HEK293 (cell line): ENCODE data around the gene PPP2R3C.

Experiments used
- ATF2 ChIP-seq: fragments of 450-650 bp; formaldehyde crosslinking; IDR thresholded peaks from 2 replicates; pipeline ENCODE4 v1.5.1; 2016; ENCODE audit warnings: missing biosample characterization, missing genetic modification characterization, low read depth
- KLF10 ChIP-seq: fragments of 450-650 bp; IDR thresholded peaks from 2 replicates; pipeline ENCODE4 v1.5.1; 2018; ENCODE audit warnings: missing biosample characterization, mild to moderate bottlenecking, missing genetic modification characterization
- KLF17 ChIP-seq: fragments of 450-650 bp; formaldehyde crosslinking; IDR thresholded peaks from 2 replicates; pipeline ENCODE4 v1.5.1; 2016; ENCODE audit warnings: missing biosample characterization, missing genetic modification characterization
- KLF7 ChIP-seq: fragments of 450-650 bp; formaldehyde crosslinking; IDR thresholded peaks from 2 replicates; pipeline ENCODE4 v1.5.1; 2016; ENCODE audit warnings: missing biosample characterization, missing genetic modification characterization, borderline replicate concordance
- MZF1 ChIP-seq: fragments of 450-650 bp; formaldehyde crosslinking; IDR thresholded peaks from 2 replicates; pipeline ENCODE4 v1.5.1; 2017; ENCODE audit warnings: missing biosample characterization, missing genetic modification characterization, borderline replicate concordance
- OSR2 ChIP-seq: fragments of 450-650 bp; formaldehyde crosslinking; IDR thresholded peaks from 2 replicates; pipeline ENCODE4 v1.5.1; 2016; ENCODE audit warnings: missing biosample characterization, missing genetic modification characterization
- OVOL3 ChIP-seq: fragments of 450-650 bp; formaldehyde crosslinking; IDR thresholded peaks from 2 replicates; pipeline ENCODE4 v1.5.1; 2016; ENCODE audit warnings: missing biosample characterization, missing genetic modification characterization
- PRDM10 ChIP-seq: fragments of 450-650 bp; formaldehyde crosslinking; IDR thresholded peaks from 2 replicates; pipeline ENCODE4 v1.5.1; 2016; ENCODE audit warnings: missing biosample characterization, missing genetic modification characterization
- ZBTB10 ChIP-seq: fragments of 450-650 bp; formaldehyde crosslinking; IDR thresholded peaks from 2 replicates; pipeline ENCODE4 v1.5.1; 2016; ENCODE audit warnings: missing biosample characterization, missing genetic modification characterization
- ZBTB11 ChIP-seq: fragments of 450-650 bp; formaldehyde crosslinking; conservative IDR thresholded peaks from 2 replicates; pipeline ENCODE4 v1.5.1; 2016; ENCODE audit warnings: low read depth, missing biosample characterization, missing genetic modification characterization
- ZBTB21 ChIP-seq: fragments of 450-650 bp; formaldehyde crosslinking; IDR thresholded peaks from 2 replicates; pipeline ENCODE4 v1.5.1; 2017; ENCODE audit warnings: missing biosample characterization, missing genetic modification characterization
- ZFP69B ChIP-seq: fragments of 450-650 bp; formaldehyde crosslinking; IDR thresholded peaks from 2 replicates; pipeline ENCODE4 v1.5.1; 2016; ENCODE audit warnings: missing biosample characterization, missing genetic modification characterization
- ZNF146 ChIP-seq: fragments of 450-650 bp; formaldehyde crosslinking; IDR thresholded peaks from 2 replicates; pipeline ENCODE4 v1.5.1; 2016; ENCODE audit warnings: missing biosample characterization, missing genetic modification characterization
- ZNF24 ChIP-seq: fragments of 450-650 bp; formaldehyde crosslinking; IDR thresholded peaks from 2 replicates; pipeline ENCODE4 v1.5.1; 2016; ENCODE audit warnings: missing biosample characterization, missing genetic modification characterization
- ZNF324 ChIP-seq: fragments of 450-650 bp; formaldehyde crosslinking; IDR thresholded peaks from 2 replicates; pipeline ENCODE4 v1.5.1; 2016; ENCODE audit warnings: missing biosample characterization, missing genetic modification characterization
- ZNF510 ChIP-seq: fragments of 450-650 bp; formaldehyde crosslinking; IDR thresholded peaks from 2 replicates; pipeline ENCODE4 v1.5.1; 2018; ENCODE audit warnings: mild to moderate bottlenecking, missing genetic modification characterization, missing biosample characterization; ENCODE audit not compliant: insufficient replicate concordance
- ZNF600 ChIP-seq: fragments of 450-650 bp; formaldehyde crosslinking; IDR thresholded peaks from 2 replicates; pipeline ENCODE4 v1.5.1; 2016; ENCODE audit warnings: missing biosample characterization, missing genetic modification characterization
- ZNF624 ChIP-seq: fragments of 450-650 bp; formaldehyde crosslinking; IDR thresholded peaks from 2 replicates; pipeline ENCODE4 v1.5.1; 2017; ENCODE audit warnings: missing biosample characterization, missing genetic modification characterization
- ZNF629 ChIP-seq: fragments of 450-650 bp; formaldehyde crosslinking; IDR thresholded peaks from 2 replicates; pipeline ENCODE4 v1.5.1; 2017; ENCODE audit warnings: missing biosample characterization, missing genetic modification characterization
- ZNF707 ChIP-seq: fragments of 450-650 bp; formaldehyde crosslinking; IDR thresholded peaks from 2 replicates; pipeline ENCODE4 v1.5.1; 2016; ENCODE audit warnings: missing biosample characterization, missing genetic modification characterization
- ZNF76 ChIP-seq: fragments of 450-650 bp; formaldehyde crosslinking; IDR thresholded peaks from 2 replicates; pipeline ENCODE4; 2016; ENCODE audit warnings: low read depth, missing biosample characterization, missing genetic modification characterization, borderline replicate concordance
- ZSCAN16 ChIP-seq: fragments of 450-650 bp; formaldehyde crosslinking; IDR thresholded peaks from 2 replicates; pipeline ENCODE4 v1.5.1; 2016; ENCODE audit warnings: missing biosample characterization, missing genetic modification characterization
- ZSCAN30 ChIP-seq: fragments of 450-650 bp; IDR thresholded peaks from 2 replicates; pipeline ENCODE4 v1.5.1; 2018; ENCODE audit warnings: missing biosample characterization, mild to moderate bottlenecking, missing genetic modification characterization, moderate library complexity
- ZSCAN5A ChIP-seq: fragments of 450-650 bp; formaldehyde crosslinking; IDR thresholded peaks from 2 replicates; pipeline ENCODE4 v1.5.1; 2016; ENCODE audit warnings: missing biosample characterization, missing genetic modification characterization

PPP2R3C gene

GRCh38 chr14:35121887-35122695 is at the start of gene PPP2R3C, which contains the start of gene PRORP (continued):
- TF ChIP-seq ZNF146 (tag by site-specific recombination) (peak; percentile 53; the same call in 1 of the 2 replicates), ZBTB11 (tag by site-specific recombination) (peak; percentile 98), ZNF324 (tag by site-specific recombination) (peak; percentile 70; the same call in 1 of the 2 replicates), ZSCAN30 (tag by site-specific recombination) (peak; percentile 56; the same call in 1 of the 2 replicates), ZNF24 (peak; percentile 90), ZNF76 (tag by site-specific recombination) (peak; percentile 92), ZNF629 (tag by site-specific recombination) (peak; percentile 83), ZBTB10 (0 out of 2 replicates have a peak, but pooled peaks have one; percentile 68), OVOL3 (tag by site-specific recombination) (0 out of 2 replicates have a peak, but pooled peaks have one; percentile 31), ZNF600 (tag by site-specific recombination) (peak; percentile 52; the same call in 1 of the 2 replicates), ZNF624 (tag by site-specific recombination) (no peak), ZNF510 (tag by site-specific recombination) (no peak), ZBTB21 (peak; percentile 36), ZSCAN5A (peak; percentile 28; the same call in 1 of the 2 replicates), ZFP69B (peak; percentile 34; the same call in 1 of the 2 replicates), ATF2 (tag by site-specific recombination) (peak; percentile 23; the same call in 1 of the 2 replicates), PRDM10 (peak; percentile 93), ZNF707 (tag by site-specific recombination) (no peak), KLF7 (peak; percentile 84), KLF10 (tag by site-specific recombination) (peak; percentile 61), KLF17 (peak; percentile 83; the same call in 1 of the 2 replicates), OSR2 (tag by site-specific recombination) (peak; percentile 59), MZF1 (0 out of 2 replicates have a peak, but pooled peaks have one; percentile 31), ZSCAN16 (0 out of 2 replicates have a peak, but pooled peaks have one; percentile 14)
